HepG2 (cell line): ENCODE results near the gene ADGRD1. TPM values are rescaled to one million over a fixed set of nuclear protein-coding genes. Genes with fewer than 3 reads are reported as not detected.

ENCODE experiments used
- AHR ChIP-seq: IDR thresholded peaks from 2 replicates; pipeline ENCODE4 v1.6.1; 2018; ENCODE audit warnings: missing genetic modification reagents, missing compliant biosample characterization
- BHLHE40 ChIP-seq: IDR thresholded peaks from 2 replicates; pipeline ENCODE4 v1.6.1; 2011; ENCODE audit warnings: low read length, improper control_type of control experiment
- FOXK1 ChIP-seq: sonication (generic); formaldehyde crosslinking; IDR thresholded peaks from 2 replicates; pipeline ENCODE4 v1.4.0; 2020; ENCODE audit warnings: low read depth, missing genetic modification reagents, borderline replicate concordance
- FOXP1 ChIP-seq, 2 experiments: fragments of 450-650 bp in 1 of 2; IDR thresholded peaks; 2 replicates each; pipeline ENCODE4 v1.6.1; 2017 to 2018; ENCODE audit warnings: antibody characterized with exemption in 1 of 2
- KDM6A ChIP-seq: IDR thresholded peaks from 2 replicates; pipeline ENCODE4 v1.6.1; 2016; ENCODE audit warnings: low read depth
- NCOA1 ChIP-seq: sonication (generic); formaldehyde crosslinking; IDR thresholded peaks from 2 replicates; pipeline ENCODE4 v1.9.0; 2021; ENCODE audit warnings: missing genetic modification reagents
- PATZ1 ChIP-seq: sonication (generic); formaldehyde crosslinking; IDR thresholded peaks from 2 replicates; pipeline ENCODE4 v1.4.0; 2020; ENCODE audit warnings: missing genetic modification reagents
- RAD21 ChIP-seq: fragments of 450-650 bp; formaldehyde crosslinking; IDR thresholded peaks from 2 replicates; pipeline ENCODE4 v1.5.0; 2020; ENCODE audit warnings: mild to moderate bottlenecking
- SP1 ChIP-seq, 2 experiments: fragments of 450-650 bp in 1 of 2; sonication (generic) in 1 of 2; formaldehyde crosslinking in 1 of 2; IDR thresholded peaks; 2 replicates each; pipeline versions ENCODE4 v1.4.0 to v1.6.1; 2016 to 2020; ENCODE audit warnings: missing genetic modification reagents in 1 of 2
- ZNF329 ChIP-seq: sonication (generic); formaldehyde crosslinking; IDR thresholded peaks from 2 replicates; pipeline ENCODE4 v1.9.0; 2021; ENCODE audit warnings: low read depth, mild to moderate bottlenecking, missing genetic modification reagents
- ZNF724P ChIP-seq: sonication (generic); formaldehyde crosslinking; IDR thresholded peaks from 2 replicates; pipeline ENCODE4 v1.8.0; 2022; ENCODE audit warnings: missing genetic modification reagents, borderline replicate concordance
- ZNF737 ChIP-seq: sonication (generic); formaldehyde crosslinking; IDR thresholded peaks from 2 replicates; pipeline ENCODE4 v1.5.0; 2020; ENCODE audit warnings: missing genetic modification reagents, mild to moderate bottlenecking, borderline replicate concordance
- ZNF883 ChIP-seq: sonication (generic); formaldehyde crosslinking; IDR thresholded peaks from 2 replicates; pipeline ENCODE4 v1.5.1; 2020; ENCODE audit warnings: mild to moderate bottlenecking, missing genetic modification reagents; ENCODE audit errors: not compliant biosample characterization
- polyA plus RNA-seq, 8 experiments: library from polyadenylated mRNA; depleted of rRNA in 3 of 8; stranded (reverse) in 7 of 8; unstranded in 1 of 8; fragments of >200 nt; fragmentation: Illumina TruSeq in 4 of 8; extraction: Trizol in 4 of 8; gene quantifications; 2 replicates each; pipeline versions ENCODE4 v1.2.1 to v1.2.3, GENCODE V29; 2011 to 2016; ENCODE audit warnings: low read depth in 4 of 8, missing spikeins in 1 of 8, mixed read lengths in 1 of 8; ENCODE audit not compliant: insufficient read depth in 1 of 8
- total RNA-seq, 5 experiments: library from RNA; depleted of rRNA; stranded (reverse); fragments of >200 nt; fragmentation: Illumina TruSeq; extraction: Trizol; gene quantifications; 2 replicates each; pipeline ENCODE4 v1.2.3, GENCODE V29; 2016; ENCODE audit warnings: low read depth in 1 of 5
- TF ChIP-seq, protein P1 (sequence below): sonication (generic); formaldehyde crosslinking; IDR thresholded peaks from 2 replicates; pipeline ENCODE4 v1.8.0; 2022; ENCODE audit warnings: missing genetic modification reagents, mild to moderate bottlenecking, moderate library complexity, borderline replicate concordance
- TF ChIP-seq, protein P2 (sequence below): sonication (generic); formaldehyde crosslinking; IDR thresholded peaks from 2 replicates; pipeline ENCODE4 v1.5.1; 2020; ENCODE audit warnings: missing genetic modification reagents, mild to moderate bottlenecking, borderline replicate concordance
- TF ChIP-seq, protein P3 (sequence below): sonication (generic); formaldehyde crosslinking; IDR thresholded peaks from 2 replicates; pipeline ENCODE4 v1.8.0; 2022; ENCODE audit warnings: missing genetic modification reagents, low read depth, mild to moderate bottlenecking, borderline replicate concordance
- TF ChIP-seq, protein P4 (sequence below): sonication (generic); formaldehyde crosslinking; IDR thresholded peaks from 2 replicates; pipeline ENCODE4 v1.4.0; 2020; ENCODE audit warnings: missing genetic modification reagents, borderline replicate concordance
- TF ChIP-seq, protein P5 (sequence below): sonication (generic); formaldehyde crosslinking; IDR thresholded peaks from 2 replicates; pipeline ENCODE4 v1.4.0; 2020; ENCODE audit warnings: missing genetic modification reagents

ADGRD1 gene
- total and polyA plus RNA-seq, 2 of the 13 experiments (the other 11 are each of a cell fraction or from before 2014, with no cell fraction given), result 0.46 to 12.4 TPM

DNA sequence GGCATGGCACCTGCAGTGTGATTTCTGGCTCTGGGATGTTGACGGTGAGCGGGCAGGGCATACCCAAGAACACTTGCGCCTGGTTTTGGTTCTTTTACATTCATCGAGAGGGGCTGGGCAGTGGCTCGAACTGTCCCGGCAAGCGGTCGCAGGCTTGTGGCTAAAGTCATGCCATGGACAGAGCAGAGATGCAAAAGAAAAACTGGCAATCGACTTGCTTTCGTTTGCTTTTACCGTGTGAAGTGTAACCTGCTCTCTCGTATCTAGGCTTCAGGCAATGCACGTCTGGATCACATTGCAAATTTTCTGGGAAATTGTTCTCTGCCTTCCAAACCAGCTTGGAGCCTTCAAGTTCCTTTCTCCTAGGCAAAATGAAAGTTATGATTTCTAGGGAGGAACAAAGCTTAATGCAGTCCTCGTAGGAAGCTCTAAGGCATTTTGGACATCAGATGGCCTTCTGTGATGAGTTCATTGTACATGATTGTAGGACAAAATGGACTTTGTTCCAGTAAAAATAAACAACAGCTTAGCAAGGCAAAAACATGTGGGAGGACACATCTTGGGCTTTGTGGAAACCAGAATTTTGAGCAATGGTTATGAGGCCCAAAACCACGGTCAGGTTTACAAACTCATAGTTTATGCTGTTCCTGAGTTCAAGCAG lies 18.3 kb downstream of the ADGRD1 start (continued):
- TF ChIP-seq, protein P1, sequence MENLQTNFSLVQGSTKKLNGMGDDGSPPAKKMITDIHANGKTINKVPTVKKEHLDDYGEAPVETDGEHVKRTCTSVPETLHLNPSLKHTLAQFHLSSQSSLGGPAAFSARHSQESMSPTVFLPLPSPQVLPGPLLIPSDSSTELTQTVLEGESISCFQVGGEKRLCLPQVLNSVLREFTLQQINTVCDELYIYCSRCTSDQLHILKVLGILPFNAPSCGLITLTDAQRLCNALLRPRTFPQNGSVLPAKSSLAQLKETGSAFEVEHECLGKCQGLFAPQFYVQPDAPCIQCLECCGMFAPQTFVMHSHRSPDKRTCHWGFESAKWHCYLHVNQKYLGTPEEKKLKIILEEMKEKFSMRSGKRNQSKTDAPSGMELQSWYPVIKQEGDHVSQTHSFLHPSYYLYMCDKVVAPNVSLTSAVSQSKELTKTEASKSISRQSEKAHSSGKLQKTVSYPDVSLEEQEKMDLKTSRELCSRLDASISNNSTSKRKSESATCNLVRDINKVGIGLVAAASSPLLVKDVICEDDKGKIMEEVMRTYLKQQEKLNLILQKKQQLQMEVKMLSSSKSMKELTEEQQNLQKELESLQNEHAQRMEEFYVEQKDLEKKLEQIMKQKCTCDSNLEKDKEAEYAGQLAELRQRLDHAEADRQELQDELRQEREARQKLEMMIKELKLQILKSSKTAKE (CRISPR knock-in tag), result no peak
- TF ChIP-seq ZNF329 (CRISPR knock-in tag) (no peak), FOXK1 (peak; percentile 78; the same call in 1 of the 2 replicates), SP1 (IDR thresholded peaks at IDR 0.05) (no peak), SP1 (CRISPR knock-in tag; IDR thresholded peaks at IDR 0.05) (no peak), RAD21 (CRISPR knock-in tag) (0 out of 2 replicates have a peak, but pooled peaks have one; percentile 11), PATZ1 (CRISPR knock-in tag) (no peak), KDM6A (no peak; the same call in 1 of the 2 replicates), NCOA1 (CRISPR knock-in tag) (no peak), ZNF724P (no peak), ZNF737 (no peak), FOXP1 (IDR thresholded peaks at IDR 0.05) (no peak), FOXP1 (CRISPR knock-in tag; IDR thresholded peaks at IDR 0.05) (peak; percentile 60; the same call in 1 of the 2 replicates), AHR (CRISPR knock-in tag) (no peak), ZNF883 (CRISPR knock-in tag) (no peak), BHLHE40 (no peak)
- TF ChIP-seq, protein P2, sequence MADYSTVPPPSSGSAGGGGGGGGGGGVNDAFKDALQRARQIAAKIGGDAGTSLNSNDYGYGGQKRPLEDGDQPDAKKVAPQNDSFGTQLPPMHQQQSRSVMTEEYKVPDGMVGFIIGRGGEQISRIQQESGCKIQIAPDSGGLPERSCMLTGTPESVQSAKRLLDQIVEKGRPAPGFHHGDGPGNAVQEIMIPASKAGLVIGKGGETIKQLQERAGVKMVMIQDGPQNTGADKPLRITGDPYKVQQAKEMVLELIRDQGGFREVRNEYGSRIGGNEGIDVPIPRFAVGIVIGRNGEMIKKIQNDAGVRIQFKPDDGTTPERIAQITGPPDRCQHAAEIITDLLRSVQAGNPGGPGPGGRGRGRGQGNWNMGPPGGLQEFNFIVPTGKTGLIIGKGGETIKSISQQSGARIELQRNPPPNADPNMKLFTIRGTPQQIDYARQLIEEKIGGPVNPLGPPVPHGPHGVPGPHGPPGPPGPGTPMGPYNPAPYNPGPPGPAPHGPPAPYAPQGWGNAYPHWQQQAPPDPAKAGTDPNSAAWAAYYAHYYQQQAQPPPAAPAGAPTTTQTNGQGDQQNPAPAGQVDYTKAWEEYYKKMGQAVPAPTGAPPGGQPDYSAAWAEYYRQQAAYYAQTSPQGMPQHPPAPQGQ, result no peak
- TF ChIP-seq, protein P3, sequence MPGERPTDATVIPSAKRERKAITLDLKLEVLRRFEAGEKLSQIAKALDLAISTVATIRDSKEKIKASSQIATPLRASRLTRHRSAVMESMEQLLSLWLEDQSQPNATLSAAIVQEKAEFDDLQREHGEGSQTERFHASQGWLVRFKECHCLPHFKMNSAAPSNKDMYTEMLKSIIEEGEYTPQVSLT (CRISPR knock-in tag), result no peak
- TF ChIP-seq, protein P4, sequence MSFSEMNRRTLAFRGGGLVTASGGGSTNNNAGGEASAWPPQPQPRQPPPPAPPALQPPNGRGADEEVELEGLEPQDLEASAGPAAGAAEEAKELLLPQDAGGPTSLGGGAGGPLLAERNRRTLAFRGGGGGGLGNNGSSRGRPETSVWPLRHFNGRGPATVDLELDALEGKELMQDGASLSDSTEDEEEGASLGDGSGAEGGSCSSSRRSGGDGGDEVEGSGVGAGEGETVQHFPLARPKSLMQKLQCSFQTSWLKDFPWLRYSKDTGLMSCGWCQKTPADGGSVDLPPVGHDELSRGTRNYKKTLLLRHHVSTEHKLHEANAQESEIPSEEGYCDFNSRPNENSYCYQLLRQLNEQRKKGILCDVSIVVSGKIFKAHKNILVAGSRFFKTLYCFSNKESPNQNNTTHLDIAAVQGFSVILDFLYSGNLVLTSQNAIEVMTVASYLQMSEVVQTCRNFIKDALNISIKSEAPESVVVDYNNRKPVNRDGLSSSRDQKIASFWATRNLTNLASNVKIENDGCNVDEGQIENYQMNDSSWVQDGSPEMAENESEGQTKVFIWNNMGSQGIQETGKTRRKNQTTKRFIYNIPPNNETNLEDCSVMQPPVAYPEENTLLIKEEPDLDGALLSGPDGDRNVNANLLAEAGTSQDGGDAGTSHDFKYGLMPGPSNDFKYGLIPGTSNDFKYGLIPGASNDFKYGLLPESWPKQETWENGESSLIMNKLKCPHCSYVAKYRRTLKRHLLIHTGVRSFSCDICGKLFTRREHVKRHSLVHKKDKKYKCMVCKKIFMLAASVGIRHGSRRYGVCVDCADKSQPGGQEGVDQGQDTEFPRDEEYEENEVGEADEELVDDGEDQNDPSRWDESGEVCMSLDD (CRISPR knock-in tag), result no peak
- TF ChIP-seq, protein P5, sequence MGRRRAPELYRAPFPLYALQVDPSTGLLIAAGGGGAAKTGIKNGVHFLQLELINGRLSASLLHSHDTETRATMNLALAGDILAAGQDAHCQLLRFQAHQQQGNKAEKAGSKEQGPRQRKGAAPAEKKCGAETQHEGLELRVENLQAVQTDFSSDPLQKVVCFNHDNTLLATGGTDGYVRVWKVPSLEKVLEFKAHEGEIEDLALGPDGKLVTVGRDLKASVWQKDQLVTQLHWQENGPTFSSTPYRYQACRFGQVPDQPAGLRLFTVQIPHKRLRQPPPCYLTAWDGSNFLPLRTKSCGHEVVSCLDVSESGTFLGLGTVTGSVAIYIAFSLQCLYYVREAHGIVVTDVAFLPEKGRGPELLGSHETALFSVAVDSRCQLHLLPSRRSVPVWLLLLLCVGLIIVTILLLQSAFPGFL, result no peak
